Karpas-422 (cell line): ENCODE measurements around the gene RPP40. TPM values are rescaled to one million over a fixed set of nuclear protein-coding genes. Genes with fewer than 3 reads are reported as not detected.

Source experiments
- DNase-seq: peaks from one replicate; pipeline ENCODE4 v3.0.0-alpha.2; 2015
- H2AFZ ChIP-seq: fragments of 200-600 bp; sonication (generic); 2 replicates; pipeline ENCODE4 v1.6.1; 2014; ENCODE audit warnings: antibody characterized with exemption, low read length, mixed read lengths
- H3K27ac ChIP-seq: fragments of 200-600 bp; sonication (generic); 2 replicates; pipeline ENCODE4 v1.5.1; 2014; ENCODE audit warnings: mild to moderate bottlenecking, low read length, moderate library complexity
- H3K27me3 ChIP-seq: fragments of 200-600 bp; sonication (generic); 2 replicates; pipeline ENCODE4 v1.6.1; 2014; ENCODE audit warnings: low read length, mixed read lengths
- H3K36me3 ChIP-seq: fragments of 200-600 bp; sonication (generic); 2 replicates; pipeline ENCODE4 v1.6.1; 2014; ENCODE audit warnings: low read length, mixed read lengths; ENCODE audit not compliant: insufficient read depth
- H3K4me1 ChIP-seq: fragments of 200-600 bp; sonication (generic); 2 replicates; pipeline ENCODE4 v1.6.1; 2014; ENCODE audit warnings: mild to moderate bottlenecking, low read length, mixed read lengths
- H3K4me2 ChIP-seq: fragments of 200-600 bp; sonication (generic); 2 replicates; pipeline ENCODE4 v1.6.1; 2014; ENCODE audit warnings: low read length, low read depth, mild to moderate bottlenecking; ENCODE audit not compliant: poor library complexity, severe bottlenecking
- H3K4me3 ChIP-seq: fragments of 200-600 bp; sonication (generic); 2 replicates; pipeline ENCODE4 v1.5.1; 2014; ENCODE audit warnings: mild to moderate bottlenecking, antibody characterized with exemption, low read length, mixed read lengths
- H3K79me2 ChIP-seq: fragments of 200-600 bp; sonication (generic); 2 replicates; pipeline ENCODE4 v1.6.1; 2014; ENCODE audit warnings: mild to moderate bottlenecking, low read length, mixed read lengths
- H3K9ac ChIP-seq: fragments of 200-600 bp; sonication (generic); 2 replicates; pipeline ENCODE4 v1.6.0; 2014; ENCODE audit warnings: low read length
- H3K9me2 ChIP-seq: fragments of 200-600 bp; sonication (generic), shearing (Covaris generic); replicated peaks from 2 replicates; pipeline ENCODE4 v1.6.0; 2014; ENCODE audit warnings: mild to moderate bottlenecking, low read length, moderate library complexity; ENCODE audit not compliant: insufficient read depth
- H3K9me3 ChIP-seq: fragments of 300-700, 200-600 bp; sonication (generic); 2 replicates; pipeline ENCODE4 v1.6.1; 2014; ENCODE audit warnings: low read length, mixed read lengths
- H4K20me1 ChIP-seq: fragments of 200-600 bp; sonication (generic); 2 replicates; pipeline ENCODE4 v1.6.1; 2014; ENCODE audit warnings: mild to moderate bottlenecking, antibody characterized with exemption, low read length, low read depth; ENCODE audit not compliant: insufficient read depth
- total RNA-seq: library from RNA; depleted of rRNA; stranded (reverse); fragments of >200 nt; shearing (Covaris generic); gene quantifications from 2 replicates; pipeline ENCODE4 v1.2.3, GENCODE V29; 2014; ENCODE audit warnings: low replicate concordance

Gene RPP40
- total RNA-seq, 1 experiment from 2014 or later: 30.3 TPM

GRCh38 chr6:5029609-5030008, 25.8 kb upstream of the RPP40 start:
- H4K20me1 ChIP-seq: no peaks in the 10 kb centered on the region
- no peak overlapping the region for H2AFZ ChIP-seq
- H3K27me3 ChIP-seq: no peaks in the 10 kb centered on the region
- H3K27ac ChIP-seq: no peak overlapping the region
- no peak overlapping the region for H3K4me2 ChIP-seq
- no peaks in the 10 kb centered on the region for H3K36me3 ChIP-seq
- H3K4me1 ChIP-seq: no peaks in the 10 kb centered on the region
- no peaks in the 10 kb centered on the region for H3K9me3 ChIP-seq
- H3K4me3 ChIP-seq: no peak overlapping the region
- DNase-seq: no peak
- no peaks in the 10 kb centered on the region for H3K79me2 ChIP-seq
- H3K9ac ChIP-seq: no peak overlapping the region
- H3K9me2 ChIP-seq: no peaks in the 10 kb centered on the region

- Histone ChIP-seq H3K79me2 (no peaks in the 10 kb centered on the region), H3K4me2 (no peak overlapping the region), H4K20me1 (no peaks in the 10 kb centered on the region), H3K27ac (no peak overlapping the region), H2AFZ (no peak overlapping the region), H3K4me3 (no peak overlapping the region), H3K4me1 (no peaks in the 10 kb centered on the region), H3K9me2 (no peaks in the 10 kb centered on the region), H3K9ac (no peak overlapping the region), H3K27me3 (no peaks in the 10 kb centered on the region), H3K36me3 (no peaks in the 10 kb centered on the region), H3K9me3 (no peaks in the 10 kb centered on the region)
- no peak for DNase-seq
These were observed 25.1 kb upstream of the RPP40 start for GRCh38 chr6:5028921-5029320.

- Histone ChIP-seq H3K9me3 (no peaks in the 10 kb centered on the region), H3K79me2 (no peaks in the 10 kb centered on the region), H3K4me2 (no peak overlapping the region), H4K20me1 (no peaks in the 10 kb centered on the region), H2AFZ (no peak overlapping the region), H3K36me3 (no peaks in the 10 kb centered on the region), H3K9ac (no peak overlapping the region), H3K4me1 (no peaks in the 10 kb centered on the region), H3K9me2 (no peaks in the 10 kb centered on the region), H3K4me3 (no peak overlapping the region), H3K27ac (no peak overlapping the region), H3K27me3 (no peaks in the 10 kb centered on the region)
- no peak for DNase-seq
These were observed 24.5 kb upstream of the RPP40 start for GRCh38 chr6:5028301-5028700.

GRCh38 chr6:5025911-5026819, 22.3 kb upstream of the RPP40 start:
- no peak overlapping the region for H2AFZ ChIP-seq
- no peaks in the 10 kb centered on the region for H3K27me3 ChIP-seq
- H3K27ac ChIP-seq: no peak overlapping the region
- no peak for DNase-seq
- no peak overlapping the region for H3K4me3 ChIP-seq
- H4K20me1 ChIP-seq: no peaks in the 10 kb centered on the region
- H3K9ac ChIP-seq: no peak overlapping the region
- H3K79me2 ChIP-seq: no peaks in the 10 kb centered on the region
- no peaks in the 10 kb centered on the region for H3K9me2 ChIP-seq
- no peak overlapping the region for H3K4me2 ChIP-seq
- H3K4me1 ChIP-seq: no peaks in the 10 kb centered on the region
- no peaks in the 10 kb centered on the region for H3K36me3 ChIP-seq
- no peaks in the 10 kb centered on the region for H3K9me3 ChIP-seq

GRCh38 chr6:5023923-5024322, 20.1 kb upstream of the RPP40 start:
- no peaks in the 10 kb centered on the region for H3K36me3 ChIP-seq
- H3K4me3 ChIP-seq: no peak overlapping the region
- H3K4me1 ChIP-seq: no peaks in the 10 kb centered on the region
- no peaks in the 10 kb centered on the region for H3K79me2 ChIP-seq
- no peak overlapping the region for H3K9ac ChIP-seq
- no peaks in the 10 kb centered on the region for H3K27me3 ChIP-seq
- DNase-seq: no peak
- H3K27ac ChIP-seq: no peak overlapping the region
- H4K20me1 ChIP-seq: no peaks in the 10 kb centered on the region
- H2AFZ ChIP-seq: no peak overlapping the region
- H3K9me3 ChIP-seq: no peaks in the 10 kb centered on the region
- H3K9me2 ChIP-seq: no peaks in the 10 kb centered on the region
- no peak overlapping the region for H3K4me2 ChIP-seq

GRCh38 chr6:5020142-5020541, 16.3 kb upstream of the RPP40 start:
- no peak overlapping the region for H3K27ac ChIP-seq

GRCh38 chr6:5014072-5014561, 10.3 kb upstream of the RPP40 start:
- DNase-seq: no peak

More at GRCh38 chr6:5020142-5020541, 16.3 kb upstream of the RPP40 start:
- Histone ChIP-seq H3K9me3 (no peaks in the 10 kb centered on the region), H2AFZ (no peak overlapping the region), H3K9ac (no peak overlapping the region), H3K36me3 (no peaks in the 10 kb centered on the region), H3K79me2 (no peaks in the 10 kb centered on the region), H3K27me3 (no peaks in the 10 kb centered on the region), H3K4me3 (no peak overlapping the region), H3K4me1 (no peaks in the 10 kb centered on the region), H3K9me2 (no peaks in the 10 kb centered on the region), H3K4me2 (no peak overlapping the region), H4K20me1 (no peaks in the 10 kb centered on the region)
- no peak for DNase-seq

GRCh38 chr6:5012519-5012918, 8.7 kb upstream of the RPP40 start:
- Histone ChIP-seq H3K9ac (no peak overlapping the region), H3K79me2 (no peaks in the 10 kb centered on the region), H2AFZ (no peak overlapping the region), H3K9me3 (0 out of 2 replicates have a peak, but pooled peaks cover 2% of the 10 kb centered on the region), H3K4me3 (no peak overlapping the region), H3K9me2 (no peaks in the 10 kb centered on the region), H3K27ac (no peak overlapping the region), H4K20me1 (no peaks in the 10 kb centered on the region), H3K4me1 (no peaks in the 10 kb centered on the region), H3K27me3 (no peaks in the 10 kb centered on the region), H3K4me2 (no peak overlapping the region), H3K36me3 (no peaks in the 10 kb centered on the region)
- DNase-seq: no peak

More at GRCh38 chr6:5014072-5014561, 10.3 kb upstream of the RPP40 start:
- Histone ChIP-seq H3K4me3 (no peak overlapping the region), H2AFZ (no peak overlapping the region), H3K9me2 (no peaks in the 10 kb centered on the region), H3K27me3 (no peaks in the 10 kb centered on the region), H4K20me1 (no peaks in the 10 kb centered on the region), H3K79me2 (no peaks in the 10 kb centered on the region), H3K36me3 (no peaks in the 10 kb centered on the region), H3K4me1 (no peaks in the 10 kb centered on the region), H3K4me2 (no peak overlapping the region), H3K9me3 (0 out of 2 replicates have a peak, but pooled peaks cover 2% of the 10 kb centered on the region), H3K9ac (no peak overlapping the region), H3K27ac (no peak overlapping the region)
